ENCODE results near the gene RTP5. TPM values are rescaled to one million over a fixed set of nuclear protein-coding genes. Genes with fewer than 3 reads are reported as not detected.

RTP5 gene
- total RNA-seq, 1 donor = not detected

DNA sequence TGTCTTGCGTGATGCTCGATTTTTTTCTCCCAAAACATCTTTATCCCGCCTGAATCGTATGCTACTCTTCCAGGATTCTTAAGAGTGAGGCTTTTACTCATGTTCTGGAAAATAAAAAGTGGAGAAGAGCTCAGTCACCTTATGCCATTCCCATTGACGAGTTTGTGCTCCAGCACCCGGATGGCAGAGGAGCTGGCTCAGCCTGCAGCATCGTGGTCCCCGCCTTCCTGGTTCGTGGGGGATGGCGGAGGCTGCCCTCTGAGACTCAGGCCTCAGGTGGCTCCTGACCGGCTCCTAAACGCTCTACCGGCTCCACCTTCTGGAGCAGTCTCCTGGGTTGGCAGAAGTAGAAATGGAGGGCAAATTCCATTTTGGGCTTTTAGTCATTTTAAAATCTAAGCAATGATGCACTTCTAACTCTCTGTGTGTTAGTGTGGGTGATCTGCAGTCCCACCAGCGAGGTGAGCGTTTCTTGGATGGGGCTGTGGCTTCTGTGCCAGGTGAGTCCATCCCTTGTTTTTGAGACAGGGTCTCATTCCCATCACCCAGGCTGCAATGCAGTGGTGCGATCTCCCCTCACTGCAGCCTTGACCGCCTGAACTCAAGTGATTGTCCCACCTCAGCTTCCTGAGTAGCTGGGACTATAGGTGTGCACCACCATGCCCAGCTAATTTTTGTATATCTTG lies 27.8 kb downstream of the RTP5 start:
- TF ChIP-seq, protein P1, sequence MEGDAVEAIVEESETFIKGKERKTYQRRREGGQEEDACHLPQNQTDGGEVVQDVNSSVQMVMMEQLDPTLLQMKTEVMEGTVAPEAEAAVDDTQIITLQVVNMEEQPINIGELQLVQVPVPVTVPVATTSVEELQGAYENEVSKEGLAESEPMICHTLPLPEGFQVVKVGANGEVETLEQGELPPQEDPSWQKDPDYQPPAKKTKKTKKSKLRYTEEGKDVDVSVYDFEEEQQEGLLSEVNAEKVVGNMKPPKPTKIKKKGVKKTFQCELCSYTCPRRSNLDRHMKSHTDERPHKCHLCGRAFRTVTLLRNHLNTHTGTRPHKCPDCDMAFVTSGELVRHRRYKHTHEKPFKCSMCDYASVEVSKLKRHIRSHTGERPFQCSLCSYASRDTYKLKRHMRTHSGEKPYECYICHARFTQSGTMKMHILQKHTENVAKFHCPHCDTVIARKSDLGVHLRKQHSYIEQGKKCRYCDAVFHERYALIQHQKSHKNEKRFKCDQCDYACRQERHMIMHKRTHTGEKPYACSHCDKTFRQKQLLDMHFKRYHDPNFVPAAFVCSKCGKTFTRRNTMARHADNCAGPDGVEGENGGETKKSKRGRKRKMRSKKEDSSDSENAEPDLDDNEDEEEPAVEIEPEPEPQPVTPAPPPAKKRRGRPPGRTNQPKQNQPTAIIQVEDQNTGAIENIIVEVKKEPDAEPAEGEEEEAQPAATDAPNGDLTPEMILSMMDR (IDR thresholded peaks at IDR 0.05; ENCODE audit: insufficient read depth, low read length) = no peak
- no peak for DNase-seq (ENCODE audit: low read depth)
- H3K4me3 ChIP-seq (ENCODE audit: low read depth, low read length) = no peak overlapping the region

DNA sequence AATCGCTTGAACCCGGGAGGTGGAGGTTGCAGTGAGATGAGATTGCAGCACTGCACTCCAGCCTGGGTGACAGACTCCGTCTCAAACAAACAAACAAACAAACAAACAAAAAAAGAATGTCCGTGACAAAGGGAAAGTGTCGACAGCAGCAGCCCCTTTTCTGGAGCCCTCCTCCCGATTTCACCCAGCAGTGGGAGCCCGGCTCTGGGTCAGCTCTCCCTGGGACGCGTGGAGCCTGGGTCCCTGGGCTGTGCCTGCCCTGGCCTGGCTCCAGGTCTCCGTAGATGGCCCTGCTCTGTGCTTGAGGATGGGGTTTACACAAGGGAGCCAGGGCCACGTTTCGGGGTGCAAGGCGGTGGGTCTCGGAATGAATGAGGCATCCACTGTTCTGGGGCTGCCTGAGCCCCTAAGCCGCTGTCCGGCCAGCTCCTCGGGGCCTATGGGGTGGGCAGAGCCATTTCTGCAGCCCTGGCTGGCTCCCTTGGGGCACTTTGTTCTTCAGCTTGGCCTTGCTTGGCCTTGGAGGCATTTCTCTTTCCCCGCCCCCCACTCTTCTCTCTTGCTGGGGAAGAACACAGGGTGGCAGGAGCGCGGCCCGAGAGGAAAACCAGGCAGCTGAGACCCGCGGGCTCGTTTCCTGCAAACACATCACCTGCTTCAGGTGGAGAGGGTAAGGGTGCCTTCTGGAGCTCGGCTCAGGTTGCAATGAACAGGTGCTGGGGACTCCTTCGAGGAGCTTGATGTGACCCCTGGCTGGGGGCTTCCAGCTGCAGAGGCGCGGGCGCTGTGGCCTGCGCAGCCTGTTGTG lies 29.1 kb downstream of the RTP5 start:
- TF ChIP-seq, protein P1 (IDR thresholded peaks at IDR 0.05; ENCODE audit: insufficient read depth, low read length) = no peak
- no peak for DNase-seq (ENCODE audit: low read depth)
- no peak overlapping the region for H3K4me3 ChIP-seq (ENCODE audit: low read depth, low read length)

GRCh38 chr2:241900251-241901017 lies 30.9 kb downstream of the RTP5 start:
- no peak overlapping the region for H3K4me3 ChIP-seq (ENCODE audit: low read depth, low read length)
- DNase-seq (ENCODE audit: low read depth) = no peak
- TF ChIP-seq, protein P1 (IDR thresholded peaks at IDR 0.05; ENCODE audit: insufficient read depth, low read length) = no peak

- TF ChIP-seq, protein P1 (IDR thresholded peaks at IDR 0.05; ENCODE audit: insufficient read depth, low read length) = no peak
- H3K4me3 ChIP-seq (ENCODE audit: low read depth, low read length) = no peak overlapping the region
- no peak for DNase-seq (ENCODE audit: low read depth)
These were observed 31.5 kb downstream of the RTP5 start for GRCh38 chr2:241901018-241901380.

- peak overlapping the region; percentile 31 for H3K4me3 ChIP-seq (ENCODE audit: low read depth, low read length)
- TF ChIP-seq, protein P1 (IDR thresholded peaks at IDR 0.05; ENCODE audit: insufficient read depth, low read length) = no peak
- peak; percentile 17 for DNase-seq (ENCODE audit: low read depth)
These were observed 32.2 kb downstream of the RTP5 start for GRCh38 chr2:241901500-241902351.

Data from fibroblast of the aortic adventitia (primary cell).